Stimulated activated CD8-positive, alpha-beta memory T cell treated with anti-CD3 and anti-CD28 coated beads, Interleukin-15, amount 100 ng/mL, for 4 hours (primary cell): ENCODE measurements around the gene JAML.

Experiments
- DNase-seq, 2 donors: peaks; one replicate each; pipeline ENCODE4 v3.0.0-alpha.2; 2020; ENCODE audit warnings: low read depth in 2 of 2

The JAML gene

GRCh38 chr11:118224511-118225188 lies at the start of gene JAML:
JAML (minus strand) TSS chr11:118225011; CDS start chr11:118214866, 10,145 bp downstream.
- DNase-seq: no peak

GRCh38 chr11:118274186-118274585 lies 49.4 kb upstream of the JAML start:
- DNase-seq: no peak

GRCh38 chr11:118272001-118272400 lies 47.2 kb upstream of the JAML start:
- DNase-seq: no peak

DNA sequence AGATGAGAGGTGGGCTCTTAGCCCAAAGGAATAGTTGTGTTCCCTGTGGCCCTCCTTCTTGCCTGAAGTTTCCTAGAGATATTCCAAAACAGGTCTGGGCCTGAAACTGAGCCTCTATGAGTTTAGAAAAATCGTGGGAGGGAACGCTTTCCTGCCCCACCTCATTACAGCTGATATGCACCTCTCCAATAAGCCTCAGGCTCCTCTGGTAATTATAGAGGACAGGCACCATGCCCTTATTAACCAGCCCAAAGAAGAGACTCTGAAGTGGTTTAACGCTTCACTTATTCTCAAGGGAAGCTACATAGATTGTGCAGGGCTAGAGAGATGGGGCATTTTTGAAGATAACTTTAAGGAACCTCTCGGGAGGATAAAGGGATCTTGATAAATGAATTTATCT lies 42.7 kb upstream of the JAML start:
- no peak for DNase-seq

DNA sequence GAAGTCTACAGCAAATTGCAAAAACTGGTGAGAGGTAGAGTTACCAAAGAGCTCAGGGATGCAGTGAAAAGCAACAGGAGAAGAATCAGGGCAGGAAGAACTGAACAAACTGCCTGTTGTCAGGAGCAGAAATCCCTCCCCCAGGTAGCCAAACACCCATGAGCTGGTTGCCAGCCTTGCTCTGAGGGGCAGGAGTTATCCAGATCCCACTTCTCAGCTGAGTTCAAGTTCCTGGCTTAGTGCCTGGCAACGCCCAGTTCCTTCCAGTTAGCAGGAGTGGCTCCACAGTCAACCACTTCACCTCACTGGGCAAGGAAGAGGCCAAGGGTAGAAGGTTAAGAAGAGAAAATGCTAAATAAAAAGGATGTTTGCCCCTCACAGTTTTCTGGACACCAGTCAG lies 41.1 kb upstream of the JAML start:
- no peak for DNase-seq

DNA sequence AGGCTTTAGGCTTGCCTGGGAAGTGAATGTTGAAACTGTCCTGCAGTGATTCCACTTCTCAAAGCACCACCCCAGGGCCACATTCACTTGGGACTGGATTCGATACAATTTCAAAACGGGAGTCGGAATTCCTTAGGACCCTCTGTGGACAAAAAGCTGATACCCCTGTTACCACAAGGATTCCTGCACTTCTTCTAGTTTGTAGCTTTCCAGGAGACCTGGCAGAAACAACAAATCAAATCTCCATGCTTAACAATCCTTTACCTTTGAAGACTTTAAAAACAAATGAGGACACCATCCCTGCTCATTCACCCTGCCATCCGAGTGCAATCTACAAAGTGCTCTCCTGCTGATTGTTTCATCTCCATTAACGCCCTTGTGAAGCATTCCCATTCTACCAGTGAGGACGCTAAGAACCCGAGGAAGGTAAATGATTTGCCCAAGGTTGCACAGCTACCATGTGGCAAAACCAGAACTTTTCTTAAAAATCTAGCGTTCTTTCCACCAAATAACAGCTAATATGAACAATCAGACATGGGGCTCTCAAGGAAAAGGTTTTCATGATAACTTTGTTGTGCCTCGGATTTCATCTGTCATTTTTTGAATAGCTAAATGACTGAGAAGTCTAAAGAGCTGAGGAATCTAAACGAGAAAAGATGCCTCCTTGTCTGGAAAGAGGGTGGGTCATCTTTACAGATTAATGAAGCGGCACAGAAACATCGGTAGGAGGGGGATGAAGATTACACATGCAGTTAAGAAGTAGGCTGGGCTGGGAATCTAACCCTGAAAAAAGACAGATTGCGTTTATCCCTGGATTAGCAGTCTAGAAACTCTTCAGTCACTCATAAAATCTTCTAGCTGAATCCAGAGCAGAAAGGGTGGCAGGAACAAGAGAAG lies 40.0 kb upstream of the JAML start:
- no peak for DNase-seq

- no peak for DNase-seq
Measured at GRCh38 chr11:118263695-118264568, 39.1 kb upstream of the JAML start, which contains the start of gene MPZL2. MPZL2 (minus strand) TSS chr11:118264297; CDS start chr11:118264153, 144 bp downstream.

DNA sequence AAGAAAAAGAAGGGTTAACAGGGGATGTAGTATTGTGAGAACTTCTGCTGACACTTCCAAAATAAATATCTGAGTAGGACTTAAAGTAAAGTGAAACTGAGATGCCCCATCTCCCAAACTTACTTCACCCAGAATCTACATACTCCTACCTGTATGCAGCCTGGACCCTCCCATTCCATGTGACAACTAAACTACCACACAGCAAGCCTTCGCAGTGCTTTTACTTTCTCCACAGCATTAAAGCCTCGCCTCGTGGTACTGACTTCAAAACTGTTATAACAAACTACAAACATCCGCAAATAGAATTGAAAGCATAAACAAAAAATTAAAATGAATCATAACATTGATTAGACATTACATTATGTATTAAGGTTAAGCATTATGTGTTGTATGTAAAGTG lies 38.3 kb upstream of the JAML start:
- DNase-seq: no peak

DNA sequence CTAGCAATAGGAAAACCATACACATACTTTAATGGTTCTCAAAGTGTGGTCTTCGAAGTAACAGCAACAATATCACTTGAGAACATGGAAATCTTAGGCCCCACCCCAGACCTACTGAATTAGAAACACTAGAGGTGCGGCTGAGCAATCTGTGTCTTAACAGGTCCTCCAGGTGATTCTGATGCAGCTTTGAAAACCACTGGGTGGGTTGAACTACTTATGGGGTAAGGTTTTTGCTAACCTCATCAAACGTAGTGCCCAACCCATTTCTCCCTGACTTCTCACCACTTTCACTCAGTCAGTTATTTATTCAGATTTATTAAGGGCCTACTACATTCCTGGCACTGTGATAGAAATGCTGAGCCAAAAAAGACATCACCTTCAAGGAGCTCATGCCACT lies 35.5 kb upstream of the JAML start:
- no peak for DNase-seq

DNA sequence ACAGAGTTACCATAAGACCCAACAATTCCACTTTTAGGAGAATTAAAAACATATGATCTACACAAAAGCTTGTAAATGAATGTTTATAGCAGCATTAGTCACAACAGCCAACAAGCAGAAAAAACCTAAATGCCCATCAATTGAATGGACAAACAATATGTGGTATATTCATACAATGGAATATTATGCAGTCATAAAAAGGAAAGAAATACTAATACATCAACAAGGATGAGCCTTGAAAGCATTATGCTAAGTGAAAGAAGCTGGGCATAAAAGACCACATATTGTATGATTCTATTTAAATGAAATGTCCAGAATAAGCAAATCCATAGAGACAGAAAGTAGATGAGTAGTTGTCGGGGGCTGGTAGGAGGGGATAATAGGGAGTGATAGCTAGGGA lies 34.3 kb upstream of the JAML start:
- DNase-seq: no peak

GRCh38 chr11:118258410-118258809 lies 33.6 kb upstream of the JAML start:
- DNase-seq: no peak

DNA sequence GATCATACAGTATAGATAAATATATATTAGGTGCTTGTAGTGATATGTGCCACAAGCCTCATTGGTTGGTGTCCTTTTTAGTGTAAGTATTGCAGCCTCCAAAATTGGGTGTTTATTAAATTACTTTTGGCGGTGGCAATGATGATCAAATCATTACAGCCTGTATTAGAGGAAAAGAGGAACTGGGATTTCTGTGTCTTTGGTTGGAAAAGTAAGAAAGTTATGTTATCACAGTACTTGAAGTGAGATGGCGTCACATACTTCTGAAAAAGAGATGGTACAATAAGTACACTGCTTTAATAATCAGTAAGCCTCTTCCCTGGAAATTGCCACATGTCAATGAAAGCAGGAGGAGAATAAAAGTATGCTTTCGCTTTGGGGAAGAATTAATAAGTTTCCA lies 27.9 kb upstream of the JAML start:
- no peak for DNase-seq

DNA sequence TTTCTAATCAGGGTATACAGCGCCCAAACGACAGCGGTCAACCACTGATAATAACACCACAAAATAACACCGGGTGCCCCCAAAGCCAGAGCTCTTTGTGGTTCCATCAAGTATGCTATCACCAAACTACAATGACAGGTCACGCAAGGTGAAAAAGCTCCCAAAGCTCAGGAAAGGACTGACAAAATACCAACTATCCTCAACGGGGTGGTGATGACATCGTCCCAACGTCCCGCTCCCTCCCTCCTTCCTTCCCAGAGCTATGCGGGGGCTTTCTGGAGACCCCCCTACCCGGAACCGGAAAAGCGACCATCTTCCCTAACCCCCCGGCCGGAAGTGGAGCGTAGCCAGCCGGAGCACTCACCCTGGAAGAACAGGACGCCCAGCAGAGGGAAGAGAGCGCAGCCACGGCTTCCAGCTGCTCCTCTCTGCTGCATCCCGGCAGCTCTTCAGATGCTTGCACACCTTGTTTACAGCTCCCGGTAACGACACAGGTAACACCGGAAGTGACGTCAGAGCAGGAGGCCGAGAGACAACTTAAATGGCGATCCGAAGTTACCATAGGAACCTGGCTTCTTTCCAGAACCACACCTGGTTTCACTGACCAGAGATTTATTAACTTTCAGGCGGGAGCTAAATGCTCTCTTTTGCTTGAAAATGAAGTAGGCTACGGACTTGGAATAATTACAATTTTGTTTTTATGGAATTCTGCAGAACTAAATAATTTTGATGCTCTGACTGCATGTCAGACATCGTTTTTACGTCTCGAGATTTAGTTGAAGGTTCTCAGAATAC lies 27.2 kb upstream of the JAML start, which contains the start of gene MPZL3:
Gene MPZL3 (minus strand): TSS at position 508 of the 795 bp plus-strand sequence. CDS start 71 bp downstream, at position 437.
- peak; percentile 53 to 74 for DNase-seq

DNA sequence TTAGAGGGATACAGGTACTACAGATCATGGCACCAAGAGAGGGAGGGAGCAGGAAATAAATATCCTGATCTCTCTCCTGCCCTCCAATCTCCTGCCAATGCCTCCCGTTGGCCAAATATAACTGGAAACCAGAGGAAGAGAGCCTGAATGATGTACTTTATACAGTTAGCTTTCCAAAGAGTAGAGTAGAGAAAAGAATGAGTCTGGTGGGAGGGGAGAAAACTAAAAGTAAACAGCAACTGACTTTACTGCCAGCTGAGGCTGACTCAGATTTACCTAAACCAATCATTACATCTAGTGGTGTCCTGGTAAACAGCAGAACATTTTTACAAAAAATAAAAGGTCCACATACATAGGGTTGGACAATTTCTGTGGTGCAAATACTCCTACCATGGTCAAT lies 22.2 kb upstream of the JAML start:
- DNase-seq: no peak

DNA sequence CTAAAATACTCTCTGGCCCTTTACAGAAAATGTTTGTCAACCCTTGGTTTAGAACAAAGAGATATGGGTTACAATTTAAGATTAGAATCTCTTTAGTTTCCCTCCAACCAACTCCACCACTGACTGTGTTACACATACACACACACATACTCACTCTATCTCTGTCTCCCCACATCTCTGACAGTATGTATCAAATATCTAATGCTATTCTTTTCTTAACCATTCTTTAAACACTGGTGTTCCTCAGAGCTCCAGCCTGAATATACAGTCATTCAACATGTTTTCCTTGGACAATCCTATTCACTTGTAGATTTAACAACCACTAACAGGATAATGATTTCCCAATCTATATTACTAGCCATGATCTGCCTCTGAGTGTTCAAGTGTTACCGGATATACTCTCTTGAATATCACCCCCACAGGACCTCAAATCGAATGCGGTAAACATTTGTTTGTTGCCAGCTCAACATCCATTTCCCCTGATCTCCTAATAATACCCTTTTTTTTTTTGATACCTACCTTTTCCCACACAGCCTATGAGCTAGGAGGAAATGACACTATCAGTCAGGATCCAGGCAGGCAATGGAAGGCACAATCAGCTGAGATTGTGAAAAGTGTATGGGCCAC lies 21.2 kb upstream of the JAML start:
- DNase-seq: no peak

- DNase-seq: no peak
Measured at GRCh38 chr11:118243993-118244762, 19.4 kb upstream of the JAML start.

- DNase-seq: no peak
Measured at GRCh38 chr11:118243161-118243560, 18.4 kb upstream of the JAML start.

- no peak for DNase-seq
Measured at GRCh38 chr11:118241764-118242098, 16.9 kb upstream of the JAML start.

GRCh38 chr11:118240999-118241763 lies 16.4 kb upstream of the JAML start:
- DNase-seq: peak; percentile 54 to 72
